HG03457 (cell line): ENCODE measurements around the gene CFD.
"Not testable (repeated sequence)": the region's sequence is repeated elsewhere in the genome, so short reads cannot be mapped to it uniquely, and the experiment has no call there.

Experiments used
- ATAC-seq: cut with Tn5 transposase; IDR thresholded peaks from one replicate; pipeline ENCODE4 v1.9.1; 2021; ENCODE audit warnings: moderate number of reproducible peaks; ENCODE audit not compliant: unreplicated experiment

Gene CFD

DNA sequence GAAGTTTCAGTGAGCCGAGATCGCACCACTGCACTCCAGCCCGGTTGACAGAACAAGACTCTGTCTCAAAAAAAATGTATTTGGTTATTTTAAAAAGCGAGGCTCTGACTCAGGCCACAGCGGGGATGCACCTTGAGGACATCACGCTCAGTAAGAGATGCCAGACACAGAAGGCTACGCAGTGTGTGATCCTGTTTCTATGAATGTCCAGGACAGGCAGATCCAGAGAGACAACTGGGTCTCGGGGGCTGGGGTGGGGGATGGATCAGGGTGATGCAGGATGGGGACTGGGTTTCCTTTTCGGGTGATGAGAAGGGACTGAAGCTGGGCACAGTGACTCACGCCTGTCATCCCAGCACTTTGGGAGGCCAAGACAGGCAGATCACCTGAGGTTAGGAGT, 28.1 kb downstream of the CFD start:
- no peak for ATAC-seq

DNA sequence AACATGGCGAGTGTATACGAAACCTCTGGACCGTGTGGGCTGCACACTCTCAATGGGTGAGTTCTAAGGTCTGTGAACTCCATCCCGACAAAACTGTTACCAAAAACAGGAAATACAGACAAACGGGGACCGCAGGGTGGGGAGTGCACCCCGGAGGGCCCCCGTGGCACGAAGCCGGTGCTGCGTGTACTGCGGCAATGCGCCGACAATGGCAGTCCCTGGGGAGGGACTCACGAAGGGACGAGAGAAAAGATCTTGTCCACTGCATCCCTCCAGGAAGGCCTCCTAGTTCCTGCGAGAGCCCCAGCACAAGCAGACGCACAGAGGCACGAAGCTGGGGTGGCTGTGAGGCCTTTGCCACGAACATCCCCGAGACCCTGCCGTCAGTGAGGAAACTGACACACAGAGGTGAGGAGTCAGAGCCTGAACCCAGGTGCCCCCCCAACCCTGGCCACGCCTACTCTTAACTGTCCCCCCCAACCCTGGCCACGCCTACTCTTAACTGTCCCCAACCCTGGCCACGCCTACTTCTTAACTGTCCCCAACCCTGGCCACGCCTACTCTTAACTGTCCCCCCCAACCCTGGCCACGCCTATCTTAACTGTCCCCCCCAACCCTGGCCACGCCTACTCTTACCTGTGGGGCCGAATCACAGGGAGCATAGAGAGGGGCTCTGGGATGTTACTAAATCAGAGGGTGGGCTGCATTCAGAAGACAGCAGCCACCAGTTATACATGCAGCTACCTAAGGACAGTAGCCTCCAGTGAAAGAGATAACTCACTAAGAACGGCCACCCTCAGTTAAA, 29.3 kb downstream of the CFD start:
- ATAC-seq = no peak

DNA sequence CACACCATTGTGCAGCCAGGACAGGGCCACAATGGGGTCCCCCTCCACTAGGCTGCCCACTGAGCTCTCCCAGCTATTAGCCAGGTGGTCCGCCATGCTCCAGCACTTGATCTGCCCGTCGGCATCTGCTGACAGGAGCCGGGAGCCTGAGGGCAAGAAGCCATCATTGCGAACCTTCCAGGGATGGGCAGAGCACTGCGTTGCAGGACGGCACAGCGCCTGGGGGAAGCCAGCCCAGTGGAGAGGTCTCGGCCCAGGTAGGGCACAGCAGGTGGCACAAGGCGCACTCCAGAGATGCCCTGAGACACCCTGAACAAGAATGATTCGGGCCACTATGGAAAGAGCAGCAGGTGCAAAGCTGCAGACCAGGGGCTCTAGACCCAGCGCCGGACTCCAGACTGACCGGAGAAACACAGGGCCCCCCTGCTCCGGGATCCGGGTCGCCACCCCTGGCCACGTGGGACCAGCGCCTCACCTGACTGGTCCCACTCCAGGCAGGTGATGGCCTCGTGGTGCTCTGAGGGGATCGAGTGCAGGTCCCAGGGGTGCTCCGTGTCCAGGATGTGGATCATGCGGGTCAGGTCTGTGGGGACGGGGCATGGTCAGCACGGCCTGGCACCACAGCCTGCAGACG, 30.3 kb downstream of the CFD start:
- no peak for ATAC-seq

GRCh38 chr19:890831-891230, 31.4 kb downstream of the CFD start:
- no peak for ATAC-seq

DNA sequence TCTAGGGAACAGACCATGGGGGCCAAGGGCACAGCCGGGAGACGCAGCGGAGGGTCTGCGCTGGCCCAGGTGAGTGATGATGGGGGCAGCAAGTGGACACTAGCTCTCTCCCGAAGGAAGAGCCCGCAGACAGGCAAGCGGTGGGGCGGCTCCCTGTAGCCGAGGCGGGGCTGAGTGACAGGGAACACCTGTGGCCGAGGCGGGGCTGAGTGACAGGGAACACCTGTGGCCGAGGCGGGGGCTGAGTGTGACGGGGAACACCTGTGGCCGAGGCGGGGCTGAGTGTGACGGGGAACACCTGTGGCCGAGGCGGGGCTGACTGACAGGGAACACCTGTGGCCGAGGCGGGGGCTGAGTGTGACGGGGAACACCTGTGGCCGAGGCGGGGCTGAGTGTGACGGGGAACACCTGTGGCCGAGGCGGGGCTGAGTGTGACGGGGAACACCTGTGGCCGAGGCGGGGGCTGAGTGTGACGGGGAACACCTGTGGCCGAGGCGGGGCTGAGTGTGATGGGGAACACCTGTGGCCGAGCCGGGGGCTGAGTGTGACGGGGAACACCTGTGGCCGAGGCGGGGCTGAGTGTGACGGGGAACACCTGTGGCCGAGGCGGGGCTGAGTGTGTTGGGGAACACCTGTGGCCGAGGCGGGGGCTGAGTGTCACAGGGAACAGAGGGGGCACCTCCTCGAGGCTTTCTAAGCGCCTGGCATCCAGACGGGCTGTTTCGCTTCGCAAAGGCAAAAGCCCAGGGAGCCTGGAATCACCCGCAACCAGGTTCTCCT, 32.1 kb downstream of the CFD start:
- not testable (repeated sequence) for ATAC-seq

DNA sequence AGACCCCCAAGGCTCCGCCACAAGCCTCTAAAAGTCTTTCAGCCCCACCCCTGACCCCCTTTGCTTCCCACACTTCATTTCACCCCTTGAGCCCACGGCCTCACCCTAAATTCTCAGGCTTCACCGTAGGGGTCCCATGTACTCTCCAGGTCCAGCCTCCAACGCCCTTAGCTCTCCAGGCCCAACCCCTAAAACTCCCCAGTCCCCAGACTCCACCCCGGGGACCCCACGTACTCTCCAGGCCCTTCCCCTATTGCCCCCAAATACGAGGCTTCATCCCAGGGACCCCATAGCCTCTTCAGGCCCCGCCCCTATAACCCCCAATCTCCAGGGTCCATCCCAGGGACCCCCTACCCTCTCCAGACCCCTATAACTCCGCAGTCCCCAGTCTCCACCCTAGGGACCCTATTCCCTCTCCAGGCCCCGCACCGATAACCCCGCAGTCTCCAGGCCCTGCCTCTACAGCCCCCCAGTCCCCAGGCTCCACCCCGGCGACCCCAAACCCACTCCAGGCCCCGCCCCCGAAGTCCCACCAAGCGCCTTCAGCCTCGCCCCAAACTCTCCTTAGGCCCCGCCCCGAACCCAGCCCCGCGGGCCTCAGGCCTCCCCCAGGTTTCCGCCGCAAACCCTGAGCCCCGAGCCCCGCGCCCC, 32.9 kb downstream of the CFD start:
- ATAC-seq = no peak

DNA sequence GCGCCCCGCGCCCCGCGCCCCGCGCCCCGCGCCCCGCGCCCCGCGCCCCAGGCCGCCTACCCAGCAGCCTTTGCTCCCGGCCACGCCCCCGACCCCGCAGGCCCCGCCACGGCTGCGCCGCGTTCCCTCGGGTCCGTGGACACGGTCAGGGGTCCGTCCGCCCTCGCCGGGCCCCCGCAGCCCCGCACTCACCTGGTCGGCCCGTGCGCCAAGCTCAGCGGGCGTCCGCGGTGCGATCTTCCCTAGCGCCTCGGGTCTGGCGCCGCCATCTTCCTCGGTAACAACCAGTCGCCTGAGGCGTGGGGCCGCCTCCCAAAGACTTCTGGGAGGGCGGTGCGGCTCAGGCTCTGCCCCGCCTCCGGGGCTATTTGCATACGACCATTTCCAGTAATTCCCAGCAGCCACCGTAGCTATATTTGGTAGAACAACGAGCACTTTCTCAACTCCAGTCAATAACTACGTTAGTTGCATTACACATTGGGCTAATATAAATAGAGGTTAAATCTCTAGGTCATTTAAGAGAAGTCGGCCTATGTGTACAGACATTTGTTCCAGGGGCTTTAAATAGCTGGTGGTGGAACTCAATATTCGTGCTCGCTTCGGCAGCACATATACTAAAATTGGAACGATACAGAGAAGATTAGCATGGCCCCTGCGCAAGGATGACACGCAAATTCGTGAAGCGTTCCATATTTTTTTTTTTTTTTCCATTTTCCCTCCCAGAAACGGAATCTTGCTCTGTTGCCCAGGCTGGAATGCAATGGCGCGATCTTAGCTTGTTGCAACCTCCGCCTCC, 33.6 kb downstream of the CFD start, which contains the start of the genes MED16 and RNU6-9:
MED16 (minus strand) TSS at position 294 of the 796 bp plus-strand sequence. CDS start 2,056 bp downstream, outside the sequence.
RNU6-9 (plus strand) TSS at position 591 of the 796 bp plus-strand sequence.
- peak; percentile 46 for ATAC-seq

- ATAC-seq = no peak
These were observed 37.0 kb downstream of the CFD start for GRCh38 chr19:896434-896833.

DNA sequence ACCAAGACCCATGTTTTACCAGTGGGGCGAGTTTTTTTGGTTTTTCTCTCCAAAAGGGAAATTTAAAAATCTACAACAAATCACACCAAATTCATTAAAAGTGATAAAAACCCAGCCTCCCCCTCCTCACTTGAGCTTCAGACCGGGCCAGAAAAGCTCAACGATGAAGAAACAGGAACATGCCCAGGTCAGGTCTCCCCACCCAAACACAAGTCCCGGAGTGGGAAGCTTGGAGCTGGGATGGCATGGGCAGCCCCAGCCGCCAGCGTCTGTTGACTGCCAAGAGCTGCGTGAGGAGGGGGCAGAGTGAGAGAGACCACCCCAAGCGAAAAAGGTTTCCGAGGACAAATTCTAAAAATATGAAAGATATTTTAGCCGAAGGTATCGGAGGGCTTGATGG, 37.5 kb downstream of the CFD start:
- ATAC-seq = no peak

- ATAC-seq = no peak
These were observed 38.1 kb downstream of the CFD start for GRCh38 chr19:897442-898039.

- no peak for ATAC-seq
These were observed 39.2 kb downstream of the CFD start for GRCh38 chr19:898663-899062.

GRCh38 chr19:899336-900042, 40.0 kb downstream of the CFD start:
- no peak for ATAC-seq

GRCh38 chr19:900043-900301, 40.5 kb downstream of the CFD start:
- ATAC-seq = no peak

DNA sequence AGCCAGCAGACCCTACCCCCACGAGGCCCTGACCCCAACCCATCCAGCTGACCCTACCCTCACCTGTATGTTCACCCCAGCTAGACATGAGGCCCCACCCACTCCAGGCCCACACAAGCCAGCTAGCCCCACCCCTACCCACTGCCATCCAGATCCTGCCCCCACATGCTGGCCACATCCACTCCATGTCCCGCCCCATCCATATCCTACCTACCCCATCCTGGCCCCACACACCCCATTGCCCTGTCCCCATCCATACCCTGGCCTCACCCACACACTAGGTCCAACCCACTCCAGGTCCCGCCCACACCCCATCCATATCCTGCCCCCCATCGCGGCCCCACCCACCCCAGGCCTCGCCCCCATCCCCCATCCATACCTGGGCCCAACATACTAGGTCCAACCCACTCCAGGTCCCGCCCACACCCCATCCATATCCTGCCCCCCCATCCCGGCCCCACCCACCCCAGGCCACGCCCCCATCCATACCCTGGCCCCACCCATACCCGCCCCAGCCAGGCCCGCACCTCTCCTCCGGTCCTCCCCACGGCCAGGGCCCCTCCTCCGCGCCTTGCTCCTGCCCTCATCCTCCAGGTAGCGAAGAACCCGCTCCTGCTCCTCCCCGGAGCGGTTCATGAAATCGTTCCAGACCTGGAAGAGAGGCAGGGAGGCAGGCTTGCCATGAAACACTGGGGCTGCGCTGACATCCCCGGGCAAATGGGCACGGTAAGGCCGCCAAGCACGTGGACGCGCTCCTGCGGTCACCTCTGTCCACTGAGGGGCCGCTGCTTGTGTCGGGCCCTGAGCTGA, 41.0 kb downstream of the CFD start:
- ATAC-seq = no peak

GRCh38 chr19:901216-902092, 42.0 kb downstream of the CFD start:
- no peak for ATAC-seq

- no peak for ATAC-seq
These were observed 42.6 kb downstream of the CFD start for GRCh38 chr19:902093-902370.

GRCh38 chr19:902446-903226, 43.2 kb downstream of the CFD start:
- no peak for ATAC-seq
